ENCODE data around the gene MARCHF9.

MARCHF9 gene

GRCh38 chr12:57724936-57725740 is 29.8 kb upstream of the MARCHF9 start:
- DNase-seq, result no peak

DNA sequence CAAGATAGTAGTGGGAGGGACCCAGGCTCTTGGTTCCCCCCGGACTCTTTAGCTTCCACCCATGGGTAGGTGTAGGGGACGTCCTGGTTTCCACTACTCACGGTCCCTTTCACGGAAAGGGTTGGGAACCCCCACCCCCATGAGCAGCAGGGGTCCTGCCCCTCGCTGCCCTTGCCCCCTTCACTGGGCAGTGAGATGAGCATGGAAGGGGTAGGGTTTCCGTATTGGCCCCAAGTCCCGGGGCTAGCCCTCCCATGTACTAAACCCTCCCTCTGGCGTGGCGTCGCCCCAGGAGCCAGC is 29.1 kb upstream of the MARCHF9 start:
- DNase-seq, result no peak

GRCh38 chr12:57726151-57726883 is 28.6 kb upstream of the MARCHF9 start:
- DNase-seq, result peak; percentile 71 to 85

DNA sequence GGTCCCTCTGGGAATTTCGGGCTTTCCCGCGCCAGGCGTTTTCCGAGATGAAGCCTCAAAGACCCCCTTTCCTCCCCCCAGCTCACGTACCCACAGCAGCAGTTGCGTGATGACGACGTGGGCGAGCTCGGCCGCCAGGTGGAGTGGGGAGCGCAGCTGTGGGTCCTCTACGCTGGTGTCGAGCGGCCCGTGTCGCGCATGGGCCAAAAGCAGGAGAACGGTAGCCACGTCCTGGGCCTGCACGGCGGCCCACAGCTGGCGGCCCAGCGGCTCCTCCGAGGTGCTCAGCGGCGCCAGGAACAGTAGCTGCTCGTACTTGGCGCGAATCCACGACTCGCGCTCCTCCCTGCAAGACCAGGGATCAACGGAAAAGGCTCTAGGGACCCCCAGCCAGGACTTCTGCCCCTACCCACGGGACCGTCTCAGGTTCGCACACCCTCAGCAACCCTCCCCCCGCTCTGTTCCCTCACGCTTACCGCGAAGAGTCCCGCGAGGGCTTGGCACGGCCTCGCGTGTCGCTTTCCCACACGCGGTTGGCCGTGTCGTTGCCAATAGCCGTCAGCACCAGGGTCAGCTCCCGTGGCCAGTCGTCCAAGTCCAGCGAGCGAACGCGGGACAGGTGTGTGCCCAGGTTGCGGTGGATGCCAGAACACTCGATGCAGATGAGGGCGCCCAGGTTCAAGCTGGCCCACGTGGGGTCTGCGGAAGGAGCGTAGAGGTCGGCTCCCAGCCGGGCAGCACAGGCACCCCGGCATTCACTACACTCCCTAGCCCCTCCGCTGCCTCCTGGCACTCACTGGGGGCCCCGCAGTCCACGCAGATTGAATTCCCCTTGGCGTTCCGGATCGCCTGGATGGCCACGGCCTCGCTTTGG is 27.8 kb upstream of the MARCHF9 start:
- DNase-seq, result peak; percentile 28 to 64

GRCh38 chr12:57727758-57728395 is 27.0 kb upstream of the MARCHF9 start:
- no peak for DNase-seq

DNA sequence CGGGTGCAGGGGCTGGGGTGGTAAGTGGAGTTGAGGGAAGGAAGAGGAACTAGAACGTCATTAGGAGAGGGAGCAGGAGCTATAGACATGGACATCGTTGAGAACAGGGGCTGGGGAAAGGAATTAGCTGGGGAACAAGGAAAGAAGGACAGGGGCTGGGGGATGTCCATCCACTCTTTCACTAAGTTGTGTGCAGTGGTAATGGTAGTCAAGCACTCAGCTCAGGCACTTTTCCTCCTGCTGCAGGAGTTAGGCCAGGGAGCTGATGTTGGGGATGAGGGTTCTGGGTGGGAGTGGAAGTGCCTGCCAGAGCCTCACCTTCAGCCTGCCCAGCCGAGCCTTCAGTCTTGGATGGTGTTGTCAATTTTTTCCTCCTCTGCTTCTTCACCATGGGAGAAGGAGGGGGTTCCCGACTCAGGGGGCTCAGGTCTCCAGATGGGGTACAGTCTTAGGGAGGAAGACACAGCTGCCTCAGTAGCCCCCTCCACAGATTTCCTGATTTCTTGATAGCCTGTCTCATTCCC is 25.5 kb upstream of the MARCHF9 start:
- no peak for DNase-seq

GRCh38 chr12:57730336-57731067 is 24.4 kb upstream of the MARCHF9 start:
- DNase-seq, result no peak

DNA sequence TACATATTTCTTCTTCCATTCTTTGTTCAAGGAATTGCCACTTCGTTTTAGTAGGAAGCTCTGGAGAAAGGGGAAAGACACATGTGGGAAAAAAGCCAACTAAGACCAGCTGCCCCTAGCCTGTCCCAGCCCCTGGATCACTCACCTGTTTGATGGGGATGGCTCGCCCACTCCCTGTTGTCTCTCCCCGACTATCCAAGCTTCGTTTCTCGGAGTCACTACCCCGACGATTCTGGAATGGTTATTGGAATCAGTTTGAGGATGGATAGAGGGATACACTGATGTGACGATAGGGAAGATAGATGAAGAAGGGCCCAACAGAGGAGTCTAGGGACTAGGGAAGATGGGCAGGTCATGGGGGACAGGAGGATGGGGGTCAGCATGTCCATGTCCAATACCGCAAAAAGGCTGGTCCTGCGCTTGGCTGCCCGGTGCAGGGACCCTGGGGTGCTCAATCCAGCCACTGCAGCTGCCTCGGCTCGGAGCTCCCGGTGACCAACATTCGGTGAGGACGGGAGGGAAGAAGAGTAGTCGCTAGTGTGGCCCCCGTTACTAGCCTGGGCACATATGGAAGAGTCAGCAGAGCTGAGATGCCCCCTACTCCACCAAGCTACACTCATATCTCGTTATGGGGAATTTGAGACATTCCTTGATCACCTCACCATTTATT is 23.4 kb upstream of the MARCHF9 start:
- no peak for DNase-seq

GRCh38 chr12:57732270-57732669 is 22.6 kb upstream of the MARCHF9 start:
- no peak for DNase-seq

DNA sequence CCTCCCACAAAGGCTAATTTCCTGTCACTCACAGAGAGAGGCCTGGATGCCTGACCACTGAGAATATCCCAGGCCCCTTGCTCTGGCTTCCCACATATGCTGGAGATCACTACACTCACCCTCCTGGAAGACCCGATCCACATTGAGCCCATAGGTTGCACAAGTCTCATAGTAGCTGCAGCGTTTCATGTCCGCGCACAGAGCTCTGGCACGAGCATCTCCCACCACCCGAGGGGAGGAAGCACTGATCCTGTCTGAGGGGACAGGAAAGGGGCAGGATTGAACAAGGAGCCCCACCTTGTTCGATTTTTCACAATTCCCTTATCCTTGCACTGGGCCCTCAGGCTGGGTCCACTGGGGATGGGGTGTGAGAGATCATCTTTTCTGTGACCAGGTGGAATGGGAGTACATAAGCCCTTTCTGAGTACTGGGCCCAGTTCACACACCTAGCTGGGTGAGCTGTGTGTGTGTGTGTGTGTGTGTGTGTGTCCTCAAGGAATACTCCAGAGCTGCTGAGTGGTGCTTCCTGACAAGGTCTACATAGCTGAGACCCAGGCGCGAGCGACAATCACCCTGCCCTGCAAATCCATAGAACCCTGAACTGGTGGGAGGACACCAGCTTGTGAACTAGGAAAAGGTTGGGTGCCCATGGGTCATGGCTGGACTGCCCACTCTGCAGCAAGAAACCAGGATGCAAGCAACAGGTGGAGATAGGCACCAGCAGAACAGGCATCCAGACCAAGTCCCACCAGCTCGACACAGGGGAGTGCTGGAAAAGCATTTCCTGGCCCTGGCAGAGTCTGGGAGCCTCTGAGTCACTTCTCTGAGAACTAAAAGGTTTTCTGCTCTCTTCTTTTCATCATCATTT is 21.9 kb upstream of the MARCHF9 start:
- no peak for DNase-seq

DNA sequence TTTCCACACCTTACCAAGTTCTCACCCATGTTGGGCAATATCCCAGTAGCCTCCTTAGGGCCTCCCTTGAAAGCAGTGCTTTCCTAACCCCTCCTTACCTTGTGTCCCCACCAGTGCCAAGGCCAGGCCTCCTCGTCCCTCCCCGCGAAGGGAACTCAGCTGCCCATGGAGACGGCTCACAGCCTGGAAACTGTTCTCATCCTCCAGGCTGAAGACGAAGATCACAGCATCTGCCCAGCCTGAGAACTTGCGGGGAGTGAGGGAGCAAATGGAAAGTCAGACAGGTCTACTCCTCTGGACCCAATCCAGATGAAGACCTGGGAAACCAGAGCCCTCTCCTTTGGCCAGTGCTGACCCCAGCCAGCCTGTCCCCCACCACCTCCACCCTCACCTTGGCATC is 21.0 kb upstream of the MARCHF9 start:
- DNase-seq, result no peak

- no peak for DNase-seq
Observed at GRCh38 chr12:57734591-57734990, 20.3 kb upstream of the MARCHF9 start.

- peak; percentile 79 to 89 for DNase-seq
Observed at GRCh38 chr12:57735198-57735855, 19.6 kb upstream of the MARCHF9 start.

- DNase-seq, result peak; percentile 56 to 62
Observed at GRCh38 chr12:57735952-57736740, 18.8 kb upstream of the MARCHF9 start.

GRCh38 chr12:57736741-57737466 is 18.0 kb upstream of the MARCHF9 start:
- peak in 1 of 2 experiments; percentile 31 for DNase-seq

DNA sequence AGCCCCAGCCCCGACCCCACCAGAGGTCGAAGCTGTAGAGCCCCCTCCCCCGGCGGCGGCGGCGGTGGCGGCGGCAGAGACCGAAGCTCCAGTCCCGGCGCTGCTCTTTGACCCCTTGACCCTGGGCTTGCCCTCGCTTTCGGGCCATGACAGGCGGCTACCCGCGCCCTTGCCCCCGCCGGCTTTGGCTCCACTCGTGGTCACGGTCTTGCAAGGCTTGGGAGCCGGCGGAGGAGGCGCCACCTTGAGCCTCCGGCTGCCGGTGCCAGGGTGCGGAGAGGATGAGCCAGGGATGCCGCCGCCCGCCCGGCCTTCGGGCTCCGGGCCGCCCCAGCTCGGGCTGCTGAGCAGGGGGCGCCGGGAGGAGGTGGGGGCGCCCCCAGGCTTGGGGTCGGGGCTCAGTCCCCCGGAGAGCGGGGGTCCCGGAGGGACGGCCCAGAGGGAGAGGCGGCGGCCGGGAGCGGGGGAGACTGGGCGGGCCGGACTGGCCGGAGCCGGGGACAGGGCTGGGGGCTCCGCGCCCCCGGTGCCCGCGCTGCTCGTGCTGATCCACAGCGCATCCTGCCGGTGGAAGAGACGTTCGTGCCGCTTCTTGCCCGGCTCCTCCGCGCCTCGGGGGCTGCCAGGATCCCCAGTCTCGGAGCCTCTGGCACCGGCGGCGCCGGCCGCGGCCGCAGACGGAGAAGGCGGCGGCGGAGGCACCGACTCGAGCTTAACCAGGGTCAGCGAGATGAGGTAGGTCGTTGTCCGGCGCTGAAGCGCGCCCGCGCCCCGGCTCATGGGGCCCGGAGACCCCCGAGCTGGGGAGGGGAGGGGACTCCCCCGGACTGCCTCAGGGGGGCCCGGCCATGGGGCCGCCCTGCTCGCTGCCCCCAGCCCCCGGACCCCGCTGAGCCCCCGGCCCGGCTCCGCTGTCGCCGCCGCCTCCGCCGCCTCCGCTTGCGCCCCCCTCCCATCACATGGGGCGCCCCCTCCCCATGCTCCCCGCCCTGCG is 17.1 kb upstream of the MARCHF9 start:
- peak in 1 of 2 experiments; percentile 44 for DNase-seq
